HCT116 (cell line): ENCODE results near the gene KLK7. TPM values are rescaled to one million over a fixed set of nuclear protein-coding genes. Genes with fewer than 3 reads are reported as not detected.

Experiments used
- ATAC-seq: fragments of 200-7000 bp; cut with Tn5 transposase; 2 replicates; pipeline ENCODE4 v1.9.1; 2020; ENCODE audit warnings: mild to moderate bottlenecking, moderate library complexity
- BruUV-seq: library from RNA; stranded (reverse); fragments of 400-500 nt; replicated peaks from 2 replicates; lab custom pipeline; 2021; lab: Mats Ljungman, UMichigan
- CTCF ChIA-PET: fragments of 300-600 bp; sonication (Branson Sonifier 250); formaldehyde crosslinking; loops from one replicate; lab custom pipeline; 2021; ENCODE audit warnings: antibody characterized with exemption; lab: Charles Lee
- POLR2A ChIA-PET: fragments of 300-600, 350-600 bp; sonication (Branson Sonifier 250); formaldehyde crosslinking; loops from one replicate; lab custom pipeline; 2021; ENCODE audit warnings: antibody characterized with exemption; lab: Charles Lee
- RAD21 ChIA-PET, 2 experiments: fragments of 300-600 bp; sonication (Branson Sonifier 250); formaldehyde crosslinking; loops; one replicate each; lab custom pipeline; 2023; ENCODE audit warnings: low total read pairs in 2 of 2; ENCODE audit not compliant: uncharacterized antibody in 2 of 2, unreplicated experiment in 2 of 2, low non-redundant PET in 1 of 2; lab: Charles Lee
- DNase-seq: peaks from one replicate; pipeline ENCODE4 v3.0.0-alpha.2; 2010; ENCODE audit warnings: low read depth, low spot score
- H2AFZ ChIP-seq: fragments of 200-600 bp; shearing (Covaris generic), sonication (generic); 2 replicates; pipeline ENCODE4 v1.6.1; 2017; ENCODE audit warnings: low read depth, mixed run types, mixed read lengths, antibody characterized with exemption, low read length; ENCODE audit not compliant: poor library complexity, severe bottlenecking
- H3K27ac ChIP-seq: 2 replicates; pipeline ENCODE4 v1.5.1; 2012; ENCODE audit warnings: low read depth, low read length
- H3K27me3 ChIP-seq: fragments of 200-600 bp; sonication (generic); 2 replicates; pipeline ENCODE4 v1.6.1; 2016; ENCODE audit warnings: mixed run types, low read length, mixed read lengths; ENCODE audit not compliant: insufficient read depth
- H3K36me3 ChIP-seq, 2 experiments: fragments of 200-500 bp in 1 of 2; fragments of 200-600 bp in 1 of 2; sonication (Bioruptor generic) in 1 of 2; sonication (generic) in 1 of 2; 2 replicates each; pipeline versions ENCODE4 v1.5.1 to v1.6.1; 2014 to 2016; ENCODE audit warnings: low read length in 2 of 2, inconsistent platforms in 1 of 2, mixed read lengths in 1 of 2, mixed run types in 1 of 2; ENCODE audit not compliant: insufficient read depth in 2 of 2, control insufficient read depth in 1 of 2
- H3K4me1 ChIP-seq, 2 experiments: fragments of 200-600 bp in 1 of 2; sonication (generic) in 1 of 2; 2 replicates each; pipeline versions ENCODE4 v1.5.1 to v1.6.1; 2012 to 2017; ENCODE audit warnings: low read length in 2 of 2, inconsistent platforms in 1 of 2, mild to moderate bottlenecking in 1 of 2, mixed read lengths in 1 of 2, mixed run types in 1 of 2, moderate library complexity in 1 of 2; ENCODE audit not compliant: insufficient read depth in 2 of 2, control insufficient read depth in 1 of 2
- H3K4me2 ChIP-seq: fragments of 200-600 bp; sonication (generic); 2 replicates; pipeline ENCODE4 v1.6.1; 2017; ENCODE audit warnings: mixed run types, low read length, mixed read lengths
- H3K4me3 ChIP-seq, 2 experiments: fragments of 200-600 bp in 1 of 2; sonication (generic) in 1 of 2; replicated peaks in 1 of 2; 2 replicates each; pipeline ENCODE4 v1.5.1; 2011 to 2016; ENCODE audit warnings: low read length in 2 of 2, control low read depth in 1 of 2, low read depth in 1 of 2, mild to moderate bottlenecking in 1 of 2, mixed read lengths in 1 of 2, mixed run types in 1 of 2
- H3K79me2 ChIP-seq: fragments of 200-600 bp; sonication (generic); 2 replicates; pipeline ENCODE4 v1.6.1; 2017; ENCODE audit warnings: mild to moderate bottlenecking, mixed run types, low read length, moderate library complexity, mixed read lengths; ENCODE audit not compliant: insufficient read depth
- H3K9ac ChIP-seq: fragments of 200-600 bp; sonication (generic); 2 replicates; pipeline ENCODE4 v1.6.1; 2016; ENCODE audit warnings: low read length, mixed read lengths
- H3K9me2 ChIP-seq: fragments of 200-600 bp; sonication (generic), shearing (Covaris generic); 2 replicates; pipeline ENCODE4 v1.6.1; 2017; ENCODE audit warnings: mixed run types, mild to moderate bottlenecking, moderate library complexity; ENCODE audit not compliant: insufficient read depth
- H3K9me3 ChIP-seq, 2 experiments: fragments of 200-500 bp in 1 of 2; fragments of 200-600 bp in 1 of 2; sonication (Bioruptor generic) in 1 of 2; sonication (generic) in 1 of 2; 2 replicates each; pipeline ENCODE4 v1.6.1; 2014 to 2017; ENCODE audit warnings: low read length in 2 of 2, mixed read lengths in 2 of 2, inconsistent platforms in 1 of 2, low read depth in 1 of 2, mild to moderate bottlenecking in 1 of 2, mixed run types in 1 of 2, moderate library complexity in 1 of 2; ENCODE audit not compliant: control insufficient read depth in 1 of 2, insufficient read depth in 1 of 2
- H4K20me1 ChIP-seq: fragments of 200-600 bp; sonication (generic), shearing (Covaris generic); 2 replicates; pipeline ENCODE4 v1.6.1; 2017; ENCODE audit warnings: mixed run types, mild to moderate bottlenecking, moderate library complexity; ENCODE audit not compliant: insufficient read depth
- ATF3 ChIP-seq: IDR thresholded peaks from 2 replicates; pipeline ENCODE4 v1.6.1; 2012
- CBX3 ChIP-seq: IDR thresholded peaks from 2 replicates; pipeline ENCODE4 v1.6.1; 2012; ENCODE audit warnings: low read depth
- CEBPB ChIP-seq: IDR thresholded peaks from 2 replicates; pipeline ENCODE4 v1.6.1; 2012; ENCODE audit warnings: low read depth
- ELF1 ChIP-seq: IDR thresholded peaks from 2 replicates; pipeline ENCODE4 v1.6.1; 2012; ENCODE audit warnings: low read depth, borderline replicate concordance
- EZH2 ChIP-seq: fragments of 200-600 bp; sonication (generic); IDR thresholded peaks from 2 replicates; pipeline ENCODE4 v1.6.1; 2017; ENCODE audit warnings: antibody characterized with exemption, mixed run types
- FOSL1 ChIP-seq: IDR thresholded peaks from 2 replicates; pipeline ENCODE4 v1.6.1; 2012; ENCODE audit warnings: low read depth
- POLR2A ChIP-seq: IDR thresholded peaks from 2 replicates; pipeline ENCODE4 v1.7.0; 2011; ENCODE audit warnings: borderline replicate concordance; ENCODE audit not compliant: insufficient read depth, insufficient read length; ENCODE audit errors: extremely low read depth
- POLR2AphosphoS5 ChIP-seq: IDR thresholded peaks from 2 replicates; pipeline ENCODE4 v1.6.1; 2011; ENCODE audit warnings: mild to moderate bottlenecking, low read depth, low read length, moderate library complexity
- RAD21 ChIP-seq: IDR thresholded peaks from 2 replicates; pipeline ENCODE4 v1.6.1; 2012; ENCODE audit warnings: low read depth, mild to moderate bottlenecking
- SP1 ChIP-seq: IDR thresholded peaks from 2 replicates; pipeline ENCODE4 v1.6.1; 2012; ENCODE audit warnings: low read depth
- SRF ChIP-seq: IDR thresholded peaks from 2 replicates; pipeline ENCODE4 v1.6.1; 2012; ENCODE audit warnings: low read depth
- YY1 ChIP-seq: IDR thresholded peaks from 2 replicates; pipeline ENCODE4 v1.6.1; 2011; ENCODE audit warnings: low read length, low read depth, moderate library complexity, mild to moderate bottlenecking; ENCODE audit not compliant: insufficient replicate concordance; ENCODE audit errors: extremely low read depth
- ZFX ChIP-seq: fragments of 450-650 bp; IDR thresholded peaks from 2 replicates; pipeline ENCODE4 v1.6.1; 2017
- ZNF274 ChIP-seq: fragments of 200-500 bp; sonication (Bioruptor generic); IDR thresholded peaks from 2 replicates; pipeline ENCODE4 v1.6.1; 2014; ENCODE audit warnings: mild to moderate bottlenecking, low read depth, low read length, inconsistent platforms
- intact Hi-C: fragments of 100-400 bp; cut with micrococcal nuclease; formaldehyde crosslinking; loops from 2 replicates; pipeline ENCODE4 v1.10.0; 2022
- total RNA-seq: library from RNA; stranded (reverse); gene quantifications from one replicate; pipeline ENCODE4 v1.2.1, GENCODE V29; 2021; ENCODE audit not compliant: unreplicated experiment
- TF ChIP-seq, protein P1 (sequence below): IDR thresholded peaks from 2 replicates; pipeline ENCODE4 v1.6.1; 2012
- TF ChIP-seq, protein P2 (sequence below): IDR thresholded peaks from 2 replicates; pipeline ENCODE4 v1.6.1; 2011; ENCODE audit warnings: mild to moderate bottlenecking, low read length, moderate library complexity; ENCODE audit not compliant: insufficient replicate concordance; ENCODE audit errors: extremely low read depth

KLK7 gene
- total RNA-seq, 1 experiment from 2014 or later: 30.5 TPM

DNA sequence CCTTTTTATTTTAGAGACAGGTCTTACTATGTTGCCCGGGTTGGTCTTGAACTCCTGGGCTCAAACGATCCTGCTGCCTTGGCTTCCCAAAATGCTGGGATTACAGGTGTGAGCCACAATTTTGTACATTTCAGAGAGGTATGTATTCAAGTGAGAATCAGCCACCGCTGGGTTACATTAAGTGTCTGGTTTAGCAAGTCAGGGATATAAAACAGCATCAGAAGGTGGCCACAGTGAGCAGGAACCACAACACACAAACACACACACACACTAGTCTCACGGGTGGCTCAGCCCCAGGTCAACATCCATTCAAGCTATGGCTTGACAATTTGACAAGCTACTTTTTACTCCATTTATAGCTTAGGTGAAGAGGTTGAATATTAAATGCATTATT, 51.0 kb downstream of the KLK7 start:
- no peak for DNase-seq
- ChIA-PET POLR2A (interaction anchor here (0.7 to 2.1 kb wide), 4 partner anchors 37 to 86 kb away, joined by 3 to 8 read pairs (median 5); partner anchors contain the start of genes KLK10, KLK6 and KLK7), RAD21 (interaction anchor here (1.3 to 1.4 kb wide), 2 partner anchors 84 kb away, joined by 4 read pairs; no protein-coding TSS in a partner anchor), CTCF (interaction anchor here (1.2 to 10.4 kb wide), 3 partner anchors 10 to 164 kb away, joined by 3 to 62 read pairs (median 15); no protein-coding TSS in a partner anchor)
- Histone ChIP-seq H2AFZ (peak overlapping the region; percentile 63), H3K9ac (peak overlapping the region; percentile 34), H3K36me3 (no peaks in the 10 kb centered on the region), H4K20me1 (no peaks in the 10 kb centered on the region), H3K4me2 (peak overlapping the region; percentile 82), H3K79me2 (no peaks in the 10 kb centered on the region), H3K27ac (peak overlapping the region; percentile 78), H3K27me3 (no peaks in the 10 kb centered on the region), H3K4me3 (peak overlapping the region in 1 of 2 experiments; percentile 43; a peak in 1 of 4 replicates), H3K9me3 (no peaks in the 10 kb centered on the region), H3K9me2 (no peaks in the 10 kb centered on the region), H3K4me1 (peaks cover 47 to 54% of the 10 kb centered on the region in 2 experiments)
- intact Hi-C loops: loop anchor here (1.0 to 2.0 kb wide), 3 partner anchors 36 to 84 kb away; partner anchors contain the start of genes KLK6 and KLK8
- ATAC-seq: peak; percentile 9; the same call in 1 of the 2 replicates
- TF ChIP-seq SP1 (no peak), CEBPB (no peak), ELF1 (no peak), YY1 (no peak), FOSL1 (no peak), CBX3 (no peak), SRF (no peak), RAD21 (no peak; the same call in 1 of the 2 replicates)
- no TSS peak for BruUV-seq

- intact Hi-C loops: loop anchor here (1.0 to 2.0 kb wide), 3 partner anchors 37 to 84 kb away; partner anchors contain the start of genes KLK6 and KLK8
- Histone ChIP-seq H3K9me2 (no peaks in the 10 kb centered on the region), H2AFZ (peak overlapping the region; percentile 63), H3K27ac (peak overlapping the region; percentile 78), H3K9me3 (no peaks in the 10 kb centered on the region), H3K4me3 (peak overlapping the region; percentile 6 to 43; a peak in 2 of 4 replicates), H3K27me3 (no peaks in the 10 kb centered on the region), H3K36me3 (no peaks in the 10 kb centered on the region), H3K4me2 (peak overlapping the region; percentile 82), H4K20me1 (no peaks in the 10 kb centered on the region), H3K79me2 (no peaks in the 10 kb centered on the region), H3K4me1 (peaks cover 47 to 54% of the 10 kb centered on the region in 2 experiments), H3K9ac (peak overlapping the region; percentile 34)
- no TSS peak for BruUV-seq
- ATAC-seq (peak; percentile 87), DNase-seq (peak; percentile 93)
- RAD21 ChIA-PET: interaction anchor here in 1 of 2 experiments (1.4 kb wide), 1 partner anchor 85 kb away, joined by 4 read pairs; no protein-coding TSS in a partner anchor
- POLR2A ChIA-PET: interaction anchor here (0.7 to 1.4 kb wide), 2 partner anchors 51 to 85 kb away, joined by 4 to 6 read pairs; partner anchors contain the start of gene KLK7
- CTCF ChIA-PET: interaction anchor here (0.7 to 10.4 kb wide), 3 partner anchors 10 to 85 kb away, joined by 4 to 62 read pairs (median 15); no protein-coding TSS in a partner anchor
- TF ChIP-seq RAD21 (peak; percentile 37), ZFX (no peak), POLR2AphosphoS5 (no peak; the same call in 1 of the 2 replicates), FOSL1 (peak; percentile 72), SRF (no peak), POLR2A (no peak), ZNF274 (no peak), EZH2 (no peak), SP1 (peak; percentile 83), ATF3 (no peak), CBX3 (0 out of 2 replicates have a peak, but pooled peaks have one; percentile 48), CEBPB (peak; percentile 70)
- TF ChIP-seq, protein P1, sequence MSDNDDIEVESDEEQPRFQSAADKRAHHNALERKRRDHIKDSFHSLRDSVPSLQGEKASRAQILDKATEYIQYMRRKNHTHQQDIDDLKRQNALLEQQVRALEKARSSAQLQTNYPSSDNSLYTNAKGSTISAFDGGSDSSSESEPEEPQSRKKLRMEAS: peak; percentile 58; the same call in 1 of the 2 replicates
- TF ChIP-seq, protein P2, sequence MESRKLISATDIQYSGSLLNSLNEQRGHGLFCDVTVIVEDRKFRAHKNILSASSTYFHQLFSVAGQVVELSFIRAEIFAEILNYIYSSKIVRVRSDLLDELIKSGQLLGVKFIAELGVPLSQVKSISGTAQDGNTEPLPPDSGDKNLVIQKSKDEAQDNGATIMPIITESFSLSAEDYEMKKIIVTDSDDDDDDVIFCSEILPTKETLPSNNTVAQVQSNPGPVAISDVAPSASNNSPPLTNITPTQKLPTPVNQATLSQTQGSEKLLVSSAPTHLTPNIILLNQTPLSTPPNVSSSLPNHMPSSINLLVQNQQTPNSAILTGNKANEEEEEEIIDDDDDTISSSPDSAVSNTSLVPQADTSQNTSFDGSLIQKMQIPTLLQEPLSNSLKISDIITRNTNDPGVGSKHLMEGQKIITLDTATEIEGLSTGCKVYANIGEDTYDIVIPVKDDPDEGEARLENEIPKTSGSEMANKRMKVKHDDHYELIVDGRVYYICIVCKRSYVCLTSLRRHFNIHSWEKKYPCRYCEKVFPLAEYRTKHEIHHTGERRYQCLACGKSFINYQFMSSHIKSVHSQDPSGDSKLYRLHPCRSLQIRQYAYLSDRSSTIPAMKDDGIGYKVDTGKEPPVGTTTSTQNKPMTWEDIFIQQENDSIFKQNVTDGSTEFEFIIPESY: no peak
Measured at GRCh38 chr19:50932018-50932689, 51.6 kb downstream of the KLK7 start.
